PFSK-1 (cell line): ENCODE results near the gene FOSL1.

ENCODE experiments used
- POLR2AphosphoS5 ChIP-seq: IDR thresholded peaks from 2 replicates; pipeline ENCODE4 v1.6.1; 2012; ENCODE audit warnings: low read depth, mild to moderate bottlenecking, control low read depth, low read length, moderate library complexity
- TAF1 ChIP-seq: IDR thresholded peaks from 2 replicates; pipeline ENCODE4 v1.6.1; 2012; ENCODE audit warnings: low read length, control low read depth, borderline replicate concordance; ENCODE audit not compliant: insufficient read depth

- no peak; the same call in 1 of the 2 replicates for TF ChIP-seq POLR2AphosphoS5
- TF ChIP-seq TAF1, result no peak
Measured at GRCh38 chr11:65863889-65864705, 36.1 kb downstream of the FOSL1 start.
